ENCODE data around the gene FAM131A. TPM values are rescaled to one million over a fixed set of nuclear protein-coding genes. Genes with fewer than 3 reads are reported as not detected.

The FAM131A gene
- total RNA-seq, 1 experiment from 2014 or later = 23.0 TPM

DNA sequence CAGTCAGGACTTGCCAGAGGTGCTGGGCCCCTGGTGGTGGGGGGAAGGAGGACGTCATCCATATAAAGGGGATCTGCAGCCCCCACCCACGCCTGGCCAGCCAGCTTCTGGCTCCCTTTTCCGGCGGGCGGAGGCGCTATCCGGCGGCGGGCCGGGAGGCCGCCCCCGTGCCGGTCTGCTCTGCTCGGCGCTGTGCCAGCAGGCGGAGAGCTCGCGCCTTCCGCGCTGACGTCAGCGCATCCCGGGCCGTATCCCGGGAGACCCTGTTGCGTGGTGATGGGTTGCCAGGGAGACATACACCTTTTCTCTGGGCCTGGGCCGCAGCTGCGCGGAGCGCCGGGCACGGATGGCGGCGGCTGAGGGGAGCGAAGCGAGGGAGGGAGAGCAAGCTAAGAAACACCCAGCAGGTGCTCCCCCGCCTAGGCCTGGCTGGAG is 1.1 kb downstream of the FAM131A start (continued):
- TF ChIP-seq, protein P1, sequence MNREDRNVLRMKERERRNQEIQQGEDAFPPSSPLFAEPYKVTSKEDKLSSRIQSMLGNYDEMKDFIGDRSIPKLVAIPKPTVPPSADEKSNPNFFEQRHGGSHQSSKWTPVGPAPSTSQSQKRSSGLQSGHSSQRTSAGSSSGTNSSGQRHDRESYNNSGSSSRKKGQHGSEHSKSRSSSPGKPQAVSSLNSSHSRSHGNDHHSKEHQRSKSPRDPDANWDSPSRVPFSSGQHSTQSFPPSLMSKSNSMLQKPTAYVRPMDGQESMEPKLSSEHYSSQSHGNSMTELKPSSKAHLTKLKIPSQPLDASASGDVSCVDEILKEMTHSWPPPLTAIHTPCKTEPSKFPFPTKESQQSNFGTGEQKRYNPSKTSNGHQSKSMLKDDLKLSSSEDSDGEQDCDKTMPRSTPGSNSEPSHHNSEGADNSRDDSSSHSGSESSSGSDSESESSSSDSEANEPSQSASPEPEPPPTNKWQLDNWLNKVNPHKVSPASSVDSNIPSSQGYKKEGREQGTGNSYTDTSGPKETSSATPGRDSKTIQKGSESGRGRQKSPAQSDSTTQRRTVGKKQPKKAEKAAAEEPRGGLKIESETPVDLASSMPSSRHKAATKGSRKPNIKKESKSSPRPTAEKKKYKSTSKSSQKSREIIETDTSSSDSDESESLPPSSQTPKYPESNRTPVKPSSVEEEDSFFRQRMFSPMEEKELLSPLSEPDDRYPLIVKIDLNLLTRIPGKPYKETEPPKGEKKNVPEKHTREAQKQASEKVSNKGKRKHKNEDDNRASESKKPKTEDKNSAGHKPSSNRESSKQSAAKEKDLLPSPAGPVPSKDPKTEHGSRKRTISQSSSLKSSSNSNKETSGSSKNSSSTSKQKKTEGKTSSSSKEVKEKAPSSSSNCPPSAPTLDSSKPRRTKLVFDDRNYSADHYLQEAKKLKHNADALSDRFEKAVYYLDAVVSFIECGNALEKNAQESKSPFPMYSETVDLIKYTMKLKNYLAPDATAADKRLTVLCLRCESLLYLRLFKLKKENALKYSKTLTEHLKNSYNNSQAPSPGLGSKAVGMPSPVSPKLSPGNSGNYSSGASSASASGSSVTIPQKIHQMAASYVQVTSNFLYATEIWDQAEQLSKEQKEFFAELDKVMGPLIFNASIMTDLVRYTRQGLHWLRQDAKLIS (CRISPR knock-in tag; IDR thresholded peaks at IDR 0.05; ENCODE audit: borderline replicate concordance) = no peak
- TF ChIP-seq TP53 (CRISPR knock-in tag; IDR thresholded peaks at IDR 0.05) (no peak), ZNF232 (CRISPR knock-in tag; IDR thresholded peaks at IDR 0.05) (no peak), CREB1 (CRISPR knock-in tag; IDR thresholded peaks at IDR 0.05) (no peak), ZNF416 (CRISPR knock-in tag; IDR thresholded peaks at IDR 0.05) (no peak), OVOL2 (CRISPR knock-in tag; IDR thresholded peaks at IDR 0.05; ENCODE audit: borderline replicate concordance) (no peak), CREM (CRISPR knock-in tag; IDR thresholded peaks at IDR 0.05) (peak; percentile 68; the same call in 1 of the 2 replicates), RORB (CRISPR knock-in tag; IDR thresholded peaks at IDR 0.05) (no peak), PRRX2 (CRISPR knock-in tag; IDR thresholded peaks at IDR 0.05) (no peak), NR2C2 (CRISPR knock-in tag; IDR thresholded peaks at IDR 0.05) (no peak), ZNF121 (CRISPR knock-in tag; IDR thresholded peaks at IDR 0.05) (no peak), ZNF396 (CRISPR knock-in tag; IDR thresholded peaks at IDR 0.05; ENCODE audit: borderline replicate concordance) (no peak)
- TF ChIP-seq, protein P2, sequence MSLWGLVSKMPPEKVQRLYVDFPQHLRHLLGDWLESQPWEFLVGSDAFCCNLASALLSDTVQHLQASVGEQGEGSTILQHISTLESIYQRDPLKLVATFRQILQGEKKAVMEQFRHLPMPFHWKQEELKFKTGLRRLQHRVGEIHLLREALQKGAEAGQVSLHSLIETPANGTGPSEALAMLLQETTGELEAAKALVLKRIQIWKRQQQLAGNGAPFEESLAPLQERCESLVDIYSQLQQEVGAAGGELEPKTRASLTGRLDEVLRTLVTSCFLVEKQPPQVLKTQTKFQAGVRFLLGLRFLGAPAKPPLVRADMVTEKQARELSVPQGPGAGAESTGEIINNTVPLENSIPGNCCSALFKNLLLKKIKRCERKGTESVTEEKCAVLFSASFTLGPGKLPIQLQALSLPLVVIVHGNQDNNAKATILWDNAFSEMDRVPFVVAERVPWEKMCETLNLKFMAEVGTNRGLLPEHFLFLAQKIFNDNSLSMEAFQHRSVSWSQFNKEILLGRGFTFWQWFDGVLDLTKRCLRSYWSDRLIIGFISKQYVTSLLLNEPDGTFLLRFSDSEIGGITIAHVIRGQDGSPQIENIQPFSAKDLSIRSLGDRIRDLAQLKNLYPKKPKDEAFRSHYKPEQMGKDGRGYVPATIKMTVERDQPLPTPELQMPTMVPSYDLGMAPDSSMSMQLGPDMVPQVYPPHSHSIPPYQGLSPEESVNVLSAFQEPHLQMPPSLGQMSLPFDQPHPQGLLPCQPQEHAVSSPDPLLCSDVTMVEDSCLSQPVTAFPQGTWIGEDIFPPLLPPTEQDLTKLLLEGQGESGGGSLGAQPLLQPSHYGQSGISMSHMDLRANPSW (CRISPR knock-in tag; conservative IDR thresholded peaks at IDR 0.05; ENCODE audit: low read depth) = no peak
- TF ChIP-seq, protein P3, sequence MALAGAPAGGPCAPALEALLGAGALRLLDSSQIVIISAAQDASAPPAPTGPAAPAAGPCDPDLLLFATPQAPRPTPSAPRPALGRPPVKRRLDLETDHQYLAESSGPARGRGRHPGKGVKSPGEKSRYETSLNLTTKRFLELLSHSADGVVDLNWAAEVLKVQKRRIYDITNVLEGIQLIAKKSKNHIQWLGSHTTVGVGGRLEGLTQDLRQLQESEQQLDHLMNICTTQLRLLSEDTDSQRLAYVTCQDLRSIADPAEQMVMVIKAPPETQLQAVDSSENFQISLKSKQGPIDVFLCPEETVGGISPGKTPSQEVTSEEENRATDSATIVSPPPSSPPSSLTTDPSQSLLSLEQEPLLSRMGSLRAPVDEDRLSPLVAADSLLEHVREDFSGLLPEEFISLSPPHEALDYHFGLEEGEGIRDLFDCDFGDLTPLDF (CRISPR knock-in tag; IDR thresholded peaks at IDR 0.05) = no peak
- TF ChIP-seq, protein P4, sequence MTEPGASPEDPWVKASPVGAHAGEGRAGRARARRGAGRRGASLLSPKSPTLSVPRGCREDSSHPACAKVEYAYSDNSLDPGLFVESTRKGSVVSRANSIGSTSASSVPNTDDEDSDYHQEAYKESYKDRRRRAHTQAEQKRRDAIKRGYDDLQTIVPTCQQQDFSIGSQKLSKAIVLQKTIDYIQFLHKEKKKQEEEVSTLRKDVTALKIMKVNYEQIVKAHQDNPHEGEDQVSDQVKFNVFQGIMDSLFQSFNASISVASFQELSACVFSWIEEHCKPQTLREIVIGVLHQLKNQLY (CRISPR knock-in tag; IDR thresholded peaks at IDR 0.05) = no peak
- TF ChIP-seq, protein P5, sequence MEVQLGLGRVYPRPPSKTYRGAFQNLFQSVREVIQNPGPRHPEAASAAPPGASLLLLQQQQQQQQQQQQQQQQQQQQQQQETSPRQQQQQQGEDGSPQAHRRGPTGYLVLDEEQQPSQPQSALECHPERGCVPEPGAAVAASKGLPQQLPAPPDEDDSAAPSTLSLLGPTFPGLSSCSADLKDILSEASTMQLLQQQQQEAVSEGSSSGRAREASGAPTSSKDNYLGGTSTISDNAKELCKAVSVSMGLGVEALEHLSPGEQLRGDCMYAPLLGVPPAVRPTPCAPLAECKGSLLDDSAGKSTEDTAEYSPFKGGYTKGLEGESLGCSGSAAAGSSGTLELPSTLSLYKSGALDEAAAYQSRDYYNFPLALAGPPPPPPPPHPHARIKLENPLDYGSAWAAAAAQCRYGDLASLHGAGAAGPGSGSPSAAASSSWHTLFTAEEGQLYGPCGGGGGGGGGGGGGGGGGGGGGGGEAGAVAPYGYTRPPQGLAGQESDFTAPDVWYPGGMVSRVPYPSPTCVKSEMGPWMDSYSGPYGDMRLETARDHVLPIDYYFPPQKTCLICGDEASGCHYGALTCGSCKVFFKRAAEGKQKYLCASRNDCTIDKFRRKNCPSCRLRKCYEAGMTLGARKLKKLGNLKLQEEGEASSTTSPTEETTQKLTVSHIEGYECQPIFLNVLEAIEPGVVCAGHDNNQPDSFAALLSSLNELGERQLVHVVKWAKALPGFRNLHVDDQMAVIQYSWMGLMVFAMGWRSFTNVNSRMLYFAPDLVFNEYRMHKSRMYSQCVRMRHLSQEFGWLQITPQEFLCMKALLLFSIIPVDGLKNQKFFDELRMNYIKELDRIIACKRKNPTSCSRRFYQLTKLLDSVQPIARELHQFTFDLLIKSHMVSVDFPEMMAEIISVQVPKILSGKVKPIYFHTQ (CRISPR knock-in tag; IDR thresholded peaks at IDR 0.05) = no peak
- TF ChIP-seq, protein P6, sequence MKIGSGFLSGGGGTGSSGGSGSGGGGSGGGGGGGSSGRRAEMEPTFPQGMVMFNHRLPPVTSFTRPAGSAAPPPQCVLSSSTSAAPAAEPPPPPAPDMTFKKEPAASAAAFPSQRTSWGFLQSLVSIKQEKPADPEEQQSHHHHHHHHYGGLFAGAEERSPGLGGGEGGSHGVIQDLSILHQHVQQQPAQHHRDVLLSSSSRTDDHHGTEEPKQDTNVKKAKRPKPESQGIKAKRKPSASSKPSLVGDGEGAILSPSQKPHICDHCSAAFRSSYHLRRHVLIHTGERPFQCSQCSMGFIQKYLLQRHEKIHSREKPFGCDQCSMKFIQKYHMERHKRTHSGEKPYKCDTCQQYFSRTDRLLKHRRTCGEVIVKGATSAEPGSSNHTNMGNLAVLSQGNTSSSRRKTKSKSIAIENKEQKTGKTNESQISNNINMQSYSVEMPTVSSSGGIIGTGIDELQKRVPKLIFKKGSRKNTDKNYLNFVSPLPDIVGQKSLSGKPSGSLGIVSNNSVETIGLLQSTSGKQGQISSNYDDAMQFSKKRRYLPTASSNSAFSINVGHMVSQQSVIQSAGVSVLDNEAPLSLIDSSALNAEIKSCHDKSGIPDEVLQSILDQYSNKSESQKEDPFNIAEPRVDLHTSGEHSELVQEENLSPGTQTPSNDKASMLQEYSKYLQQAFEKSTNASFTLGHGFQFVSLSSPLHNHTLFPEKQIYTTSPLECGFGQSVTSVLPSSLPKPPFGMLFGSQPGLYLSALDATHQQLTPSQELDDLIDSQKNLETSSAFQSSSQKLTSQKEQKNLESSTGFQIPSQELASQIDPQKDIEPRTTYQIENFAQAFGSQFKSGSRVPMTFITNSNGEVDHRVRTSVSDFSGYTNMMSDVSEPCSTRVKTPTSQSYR (CRISPR knock-in tag; IDR thresholded peaks at IDR 0.05) = 0 out of 2 replicates have a peak, but pooled peaks have one; percentile 16
- TF ChIP-seq, protein P7, sequence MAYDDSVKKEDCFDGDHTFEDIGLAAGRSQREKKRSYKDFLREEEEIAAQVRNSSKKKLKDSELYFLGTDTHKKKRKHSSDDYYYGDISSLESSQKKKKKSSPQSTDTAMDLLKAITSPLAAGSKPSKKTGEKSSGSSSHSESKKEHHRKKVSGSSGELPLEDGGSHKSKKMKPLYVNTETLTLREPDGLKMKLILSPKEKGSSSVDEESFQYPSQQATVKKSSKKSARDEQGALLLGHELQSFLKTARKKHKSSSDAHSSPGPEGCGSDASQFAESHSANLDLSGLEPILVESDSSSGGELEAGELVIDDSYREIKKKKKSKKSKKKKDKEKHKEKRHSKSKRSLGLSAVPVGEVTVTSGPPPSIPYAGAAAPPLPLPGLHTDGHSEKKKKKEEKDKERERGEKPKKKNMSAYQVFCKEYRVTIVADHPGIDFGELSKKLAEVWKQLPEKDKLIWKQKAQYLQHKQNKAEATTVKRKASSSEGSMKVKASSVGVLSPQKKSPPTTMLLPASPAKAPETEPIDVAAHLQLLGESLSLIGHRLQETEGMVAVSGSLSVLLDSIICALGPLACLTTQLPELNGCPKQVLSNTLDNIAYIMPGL (CRISPR knock-in tag; IDR thresholded peaks at IDR 0.05) = 0 out of 2 replicates have a peak, but pooled peaks have one; percentile 37

All from WTC11 (cell line).